ENCODE measurements around the gene PAXX.
A peak's percentile ranks its signal among the peaks of the same experiment; 100 is the strongest.

The PAXX gene

GRCh38 chr9:137030006-137030405 lies 37.8 kb downstream of the PAXX start:
- peak; percentile 66 to 68 for DNase-seq (ENCODE audit: low read depth in 1 of 2, low spot score in 1 of 2)

GRCh38 chr9:137030538-137031527 lies 38.6 kb downstream of the PAXX start:
- TF ChIP-seq POLR2AphosphoS5 (IDR thresholded peaks at IDR 0.05; ENCODE audit: low read depth) (peak; percentile 99), GABPA (IDR thresholded peaks at IDR 0.05; ENCODE audit: low read depth) (peak; percentile 37; the same call in 1 of the 2 replicates), REST (IDR thresholded peaks at IDR 0.05; ENCODE audit: insufficient replicate concordance, low read depth) (peak; percentile 60), CTCF (IDR thresholded peaks at IDR 0.05; ENCODE audit: insufficient read depth, low read length) (no peak), SPI1 (IDR thresholded peaks at IDR 0.05; ENCODE audit: borderline replicate concordance, low read depth) (peak; percentile 2; the same call in 1 of the 2 replicates)
- H3K27ac ChIP-seq (replicated peaks), result peak overlapping the region; percentile 98
- peak overlapping the region; percentile 88 for H3K4me3 ChIP-seq (replicated peaks; ENCODE audit: insufficient read depth, low read length)
- DNase-seq (ENCODE audit: low read depth in 1 of 2, low spot score in 1 of 2), result peak; percentile 96 to 99
- no peaks in the 10 kb centered on the region for H3K27me3 ChIP-seq (ENCODE audit: insufficient read depth, poor library complexity, severe bottlenecking)

More at GRCh38 chr9:137030006-137030405, 37.8 kb downstream of the PAXX start:
- peak overlapping the region; percentile 88 for H3K4me3 ChIP-seq (replicated peaks; ENCODE audit: insufficient read depth, low read length)
- TF ChIP-seq GABPA (IDR thresholded peaks at IDR 0.05; ENCODE audit: low read depth) (no peak), POLR2AphosphoS5 (IDR thresholded peaks at IDR 0.05; ENCODE audit: low read depth) (no peak), CTCF (IDR thresholded peaks at IDR 0.05; ENCODE audit: insufficient read depth, low read length) (no peak), REST (IDR thresholded peaks at IDR 0.05; ENCODE audit: insufficient replicate concordance, low read depth) (no peak), SPI1 (IDR thresholded peaks at IDR 0.05; ENCODE audit: borderline replicate concordance, low read depth) (no peak)
- peak overlapping the region; percentile 98 for H3K27ac ChIP-seq (replicated peaks)
- H3K27me3 ChIP-seq (ENCODE audit: insufficient read depth, poor library complexity, severe bottlenecking), result no peaks in the 10 kb centered on the region

- Histone ChIP-seq H3K27ac (replicated peaks) (peak within 1 kb of the TSS; percentile 98), H3K27me3 (ENCODE audit: insufficient read depth, poor library complexity, severe bottlenecking) (no peaks in the 10 kb centered on the region), H3K4me3 (replicated peaks; ENCODE audit: insufficient read depth, low read length) (peak within 1 kb of the TSS; percentile 88)
- TF ChIP-seq CTCF (IDR thresholded peaks at IDR 0.05; ENCODE audit: insufficient read depth, low read length), result no peak
- TF ChIP-seq POLR2AphosphoS5 (IDR thresholded peaks at IDR 0.05; ENCODE audit: low read depth), result peak; percentile 88
- TF ChIP-seq REST (IDR thresholded peaks at IDR 0.05; ENCODE audit: insufficient replicate concordance, low read depth), result no peak
- TF ChIP-seq GABPA (IDR thresholded peaks at IDR 0.05; ENCODE audit: low read depth), result no peak
- TF ChIP-seq SPI1 (IDR thresholded peaks at IDR 0.05; ENCODE audit: borderline replicate concordance, low read depth), result peak; percentile 96
- peak; percentile 74 to 91 for DNase-seq (ENCODE audit: low read depth in 1 of 2, low spot score in 1 of 2)
These were observed 39.9 kb downstream of the PAXX start, which contains the start of gene FUT7 for GRCh38 chr9:137031904-137032640. FUT7 (minus strand) TSS chr9:137032088; CDS start chr9:137031991, 97 bp downstream.

Data from HL-60 (cell line).